Transverse colon (tissue), 4 donors: Measurements from ENCODE around the gene AGMO. TPM values are rescaled to one million over a fixed set of nuclear protein-coding genes. Genes with fewer than 3 reads are reported as not detected.

Source experiments
- DNase-seq: peaks from one replicate; pipeline ENCODE4 v3.0.0-alpha.2; 2019
- H3K27ac ChIP-seq, 4 donors: fragments of 200-600 bp; sonication (generic); 2 replicates each; pipeline ENCODE4 v1.5.1; 2016 to 2018; ENCODE audit warnings: inconsistent platforms in 4 of 4
- H3K27me3 ChIP-seq: fragments of 200-600 bp; sonication (generic); 2 replicates; pipeline ENCODE4 v1.5.1; 2017; ENCODE audit warnings: inconsistent platforms
- H3K36me3 ChIP-seq, 4 donors: fragments of 200-600 bp; sonication (generic); 2 replicates each; pipeline ENCODE4 v1.5.1; 2017 to 2019; ENCODE audit warnings: inconsistent platforms in 4 of 4
- H3K4me1 ChIP-seq, 4 donors: fragments of 200-600 bp; sonication (generic); 2 replicates each; pipeline ENCODE4 v1.5.1; 2017 to 2020; ENCODE audit warnings: inconsistent platforms in 4 of 4
- H3K4me3 ChIP-seq, 4 donors: fragments of 200-600 bp; sonication (generic); 1 replicate in 1 of 4; 2 replicates in 3 of 4; pipeline versions ENCODE4 v1.5.1 to v1.6.1; 2017 to 2019; ENCODE audit warnings: inconsistent platforms in 4 of 4
- H3K9me3 ChIP-seq, 2 donors: fragments of 200-600 bp; sonication (generic); 2 replicates each; pipeline ENCODE4 v1.5.1; 2017 to 2019; ENCODE audit warnings: inconsistent platforms in 2 of 2
- EP300 ChIP-seq: sonication (generic); formaldehyde crosslinking; IDR thresholded peaks from one replicate; pipeline ENCODE4 v1.6.1; 2017; ENCODE audit warnings: antibody characterized with exemption, low read depth
- POLR2A ChIP-seq: fragments of 450-650 bp; IDR thresholded peaks from one replicate; pipeline ENCODE4 v1.6.1; 2016; ENCODE audit warnings: antibody characterized with exemption, mild to moderate bottlenecking, moderate library complexity
- POLR2AphosphoS5 ChIP-seq, 3 donors: sonication (generic); formaldehyde crosslinking; IDR thresholded peaks; one replicate each; pipeline ENCODE4 v1.6.1; 2016; ENCODE audit warnings: antibody characterized with exemption in 3 of 3
- WGBS, 2 donors: methylation state at CpG; one replicate each; pipeline ENCODE4 v1.1.5; 2018; ENCODE audit warnings: low coverage in 1 of 2; 5-methylcytosine and 5-hydroxymethylcytosine counted together
- in situ Hi-C, 4 donors: fragments of 200-750 bp; cut with MboI; loops; one replicate each; pipeline versions ENCODE4 v1.15.0 to v1.15.1; 2017; ENCODE audit warnings: low sequenced_read_pairs in 3 of 4, low pct_ligation_motif_present in 1 of 4, low pct_unique_long_range_greater_than_20kb in 1 of 4
- intact Hi-C: fragments of 100-400 bp; cut with DNase I; formaldehyde crosslinking; loops from one replicate; pipeline ENCODE4 v1.15.1; 2023; ENCODE audit warnings: low total_unique reads
- total RNA-seq, 4 donors: library from RNA; depleted of rRNA; stranded (reverse); fragments of >200 nt; gene quantifications; one replicate each; pipeline ENCODE4 v1.1.0, GENCODE V29; 2016
- TF ChIP-seq, protein P1 (sequence below), 5 experiments: fragments of 200-600 bp in 3 of 5; fragments of 450-650 bp in 2 of 5; sonication (generic) in 3 of 5; IDR thresholded peaks; 1 replicate in 2 of 5; 2 replicates in 3 of 5; pipeline ENCODE4 v1.5.1; 2016 to 2017; ENCODE audit warnings: antibody characterized with exemption in 5 of 5, inconsistent platforms in 3 of 5, mild to moderate bottlenecking in 2 of 5, moderate library complexity in 1 of 5

Gene AGMO
- total RNA-seq, 4 donors from 2014 or later = 1.5 to 5.7 (median 2.7) TPM; not detected in 1

DNA sequence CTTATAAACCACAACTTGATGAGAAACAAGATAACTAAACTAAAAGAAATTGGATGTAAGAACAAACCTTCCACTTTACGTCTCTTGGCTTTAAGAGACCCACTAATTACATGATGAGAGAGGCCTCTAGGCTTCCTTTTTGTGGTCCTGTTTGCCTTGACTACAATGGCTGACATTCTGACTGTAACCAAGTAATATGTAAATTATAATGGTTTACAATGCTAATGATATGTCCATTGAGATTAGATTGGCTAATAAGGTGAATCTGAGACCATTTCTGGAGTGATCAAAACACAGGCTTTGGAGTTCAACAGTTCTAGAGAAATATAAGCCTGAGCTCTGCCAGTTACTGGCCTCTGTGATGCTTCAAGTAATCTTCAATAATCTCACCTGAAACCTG is 39.4 kb upstream of the AGMO start:
- no peaks in the 10 kb centered on the region for H3K9me3 ChIP-seq
- H3K27me3 ChIP-seq = no peaks in the 10 kb centered on the region
- TF ChIP-seq EP300 (no peak), POLR2A (no peak), POLR2AphosphoS5 (IDR thresholded peaks at IDR 0.05) (no peak)
- TF ChIP-seq, protein P1, sequence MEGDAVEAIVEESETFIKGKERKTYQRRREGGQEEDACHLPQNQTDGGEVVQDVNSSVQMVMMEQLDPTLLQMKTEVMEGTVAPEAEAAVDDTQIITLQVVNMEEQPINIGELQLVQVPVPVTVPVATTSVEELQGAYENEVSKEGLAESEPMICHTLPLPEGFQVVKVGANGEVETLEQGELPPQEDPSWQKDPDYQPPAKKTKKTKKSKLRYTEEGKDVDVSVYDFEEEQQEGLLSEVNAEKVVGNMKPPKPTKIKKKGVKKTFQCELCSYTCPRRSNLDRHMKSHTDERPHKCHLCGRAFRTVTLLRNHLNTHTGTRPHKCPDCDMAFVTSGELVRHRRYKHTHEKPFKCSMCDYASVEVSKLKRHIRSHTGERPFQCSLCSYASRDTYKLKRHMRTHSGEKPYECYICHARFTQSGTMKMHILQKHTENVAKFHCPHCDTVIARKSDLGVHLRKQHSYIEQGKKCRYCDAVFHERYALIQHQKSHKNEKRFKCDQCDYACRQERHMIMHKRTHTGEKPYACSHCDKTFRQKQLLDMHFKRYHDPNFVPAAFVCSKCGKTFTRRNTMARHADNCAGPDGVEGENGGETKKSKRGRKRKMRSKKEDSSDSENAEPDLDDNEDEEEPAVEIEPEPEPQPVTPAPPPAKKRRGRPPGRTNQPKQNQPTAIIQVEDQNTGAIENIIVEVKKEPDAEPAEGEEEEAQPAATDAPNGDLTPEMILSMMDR (IDR thresholded peaks at IDR 0.05) = no peak
- no peak for DNase-seq
- in situ Hi-C loops (no loop called here), intact Hi-C loops (no loop called here)
- H3K4me3 ChIP-seq = no peak overlapping the region
- WGBS, 2 donors = 84 to 90% methylated on average over 1 of the region's 1 CpG
- no peak overlapping the region for H3K27ac ChIP-seq
- no peaks in the 10 kb centered on the region for H3K36me3 ChIP-seq
- H3K4me1 ChIP-seq = no peaks in the 10 kb centered on the region

DNA sequence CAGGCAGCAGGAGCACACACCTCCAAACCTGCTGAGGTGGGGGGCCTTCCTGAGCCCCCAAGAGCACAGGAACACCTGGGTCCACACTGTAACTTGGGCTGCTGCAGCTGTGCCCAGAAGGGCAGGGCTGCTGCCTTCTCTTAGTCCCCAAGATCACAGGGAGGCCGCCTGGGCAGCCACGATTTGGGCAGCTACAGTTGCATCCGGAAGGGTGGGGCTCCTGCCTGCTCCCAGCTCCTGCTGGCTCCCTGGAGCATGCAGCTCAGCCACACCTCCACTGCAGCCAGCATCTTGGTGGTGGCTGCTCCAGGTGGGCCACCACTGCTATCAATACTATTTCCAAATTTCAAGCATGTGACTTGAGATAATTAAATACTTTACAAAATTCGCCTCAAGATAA is 38.5 kb upstream of the AGMO start:
- no peaks in the 10 kb centered on the region for H3K27me3 ChIP-seq
- no peak overlapping the region for H3K27ac ChIP-seq
- H3K4me3 ChIP-seq = no peak overlapping the region
- H3K36me3 ChIP-seq = no peaks in the 10 kb centered on the region
- no peaks in the 10 kb centered on the region for H3K9me3 ChIP-seq
- no peaks in the 10 kb centered on the region for H3K4me1 ChIP-seq
- DNase-seq = no peak
- intact Hi-C loops = no loop called here
- 49 to 93% methylated on average over 1 to 4 of the region's 4 CpGs for WGBS, 2 donors
- in situ Hi-C loops = no loop called here
- TF ChIP-seq EP300 (no peak), POLR2A (no peak), POLR2AphosphoS5 (IDR thresholded peaks at IDR 0.05) (no peak)
- TF ChIP-seq, protein P1 (IDR thresholded peaks at IDR 0.05) = no peak

DNA sequence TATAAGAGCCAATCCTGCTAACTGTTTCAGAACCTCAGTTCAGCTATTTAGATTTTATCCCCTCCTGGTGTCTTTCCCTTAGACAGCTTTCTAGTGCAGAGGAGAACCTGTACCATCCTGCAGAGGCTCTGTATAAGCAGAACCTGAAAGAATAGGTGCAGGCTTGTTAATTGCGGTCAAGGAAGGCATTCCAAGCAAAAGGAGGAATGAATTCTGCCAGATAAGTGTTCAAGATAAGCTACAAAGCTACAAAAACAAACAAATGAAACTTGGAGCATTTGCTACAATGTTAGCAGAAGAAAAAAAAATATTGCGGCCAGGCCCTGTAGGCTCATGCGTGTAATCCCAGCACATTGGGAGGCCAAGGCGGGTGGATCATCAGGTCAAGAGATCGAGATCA is 32.6 kb upstream of the AGMO start:
- Histone ChIP-seq H3K9me3 (no peaks in the 10 kb centered on the region), H3K4me3 (no peak overlapping the region), H3K27me3 (no peaks in the 10 kb centered on the region), H3K36me3 (no peaks in the 10 kb centered on the region), H3K27ac (no peak overlapping the region), H3K4me1 (no peaks in the 10 kb centered on the region)
- TF ChIP-seq POLR2A (no peak), EP300 (no peak)
- TF ChIP-seq, protein P1 (IDR thresholded peaks at IDR 0.05) = no peak
- no peak for DNase-seq
- intact Hi-C loops (no loop called here), in situ Hi-C loops (no loop called here)
- 69 to 83% methylated on average over 5 of the region's 5 CpGs for WGBS, 2 donors

DNA sequence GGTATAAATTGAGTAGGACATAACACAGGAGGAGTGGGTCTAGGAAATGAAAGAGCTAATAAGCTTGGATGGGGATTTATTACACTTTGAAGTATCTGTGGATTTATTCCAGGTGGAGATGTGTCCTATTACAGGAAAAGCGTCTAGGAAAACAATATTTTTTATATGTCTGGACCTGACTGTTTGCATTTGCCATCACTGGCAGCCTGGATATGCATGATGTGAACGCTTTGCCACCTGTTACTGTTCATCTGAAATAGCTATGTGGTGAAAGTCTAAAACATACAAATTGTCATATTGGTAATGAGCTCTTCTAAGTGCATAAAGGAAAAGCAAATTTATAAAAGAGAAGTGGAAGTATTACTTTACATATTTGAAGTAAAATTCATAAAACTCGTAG is 31.6 kb upstream of the AGMO start:
- Histone ChIP-seq H3K36me3 (no peaks in the 10 kb centered on the region), H3K4me3 (no peak overlapping the region), H3K4me1 (no peaks in the 10 kb centered on the region), H3K27ac (no peak overlapping the region), H3K27me3 (no peaks in the 10 kb centered on the region), H3K9me3 (no peaks in the 10 kb centered on the region)
- WGBS, 2 donors = 80 to 84% methylated on average over 3 of the region's 3 CpGs
- intact Hi-C loops = no loop called here
- in situ Hi-C loops = no loop called here
- no peak for DNase-seq
- TF ChIP-seq POLR2AphosphoS5 (IDR thresholded peaks at IDR 0.05) = no peak
- no peak for TF ChIP-seq POLR2A
- TF ChIP-seq EP300 = no peak
- TF ChIP-seq, protein P1 (IDR thresholded peaks at IDR 0.05) = no peak
